ENCODE results near the gene PTPRN2. TPM values are rescaled to one million over a fixed set of nuclear protein-coding genes. Genes with fewer than 3 reads are reported as not detected.
"Not testable (repeated sequence)": the region's sequence is repeated elsewhere in the genome, so short reads cannot be mapped to it uniquely, and the experiment has no call there.

Gene PTPRN2
- polyA plus RNA-seq, 1 experiment = 0.02 TPM

GRCh38 chr7:158345731-158346130 is 241.9 kb downstream of the PTPRN2 start:
- Histone ChIP-seq H3K27ac (ENCODE audit: low read depth, low read length) (no peak overlapping the region), H3K27me3 (ENCODE audit: control insufficient read depth, insufficient read depth, low read length) (no peaks in the 10 kb centered on the region), H3K4me3 (ENCODE audit: low read depth, low read length) (no peak overlapping the region), H3K9me3 (ENCODE audit: control insufficient read depth, insufficient read depth, low read length) (peaks cover 73% of the 10 kb centered on the region)
- ChIA-PET POLR2A (no interaction called here), CTCF (no interaction called here)
- DNase-seq (ENCODE audit: low read depth, low spot score) = no peak
- no peak for TF ChIP-seq CTCF (IDR thresholded peaks at IDR 0.05; ENCODE audit: low read depth, low read length)

- Histone ChIP-seq H3K4me3 (ENCODE audit: low read depth, low read length) (no peak overlapping the region), H3K27ac (ENCODE audit: low read depth, low read length) (no peak overlapping the region), H3K27me3 (ENCODE audit: control insufficient read depth, insufficient read depth, low read length) (no peaks in the 10 kb centered on the region), H3K9me3 (ENCODE audit: control insufficient read depth, insufficient read depth, low read length) (peaks cover 64% of the 10 kb centered on the region)
- ChIA-PET POLR2A (no interaction called here), CTCF (no interaction called here)
- no peak for DNase-seq (ENCODE audit: low read depth, low spot score)
- no peak for TF ChIP-seq CTCF (IDR thresholded peaks at IDR 0.05; ENCODE audit: low read depth, low read length)
Observed at GRCh38 chr7:158344706-158345300, 242.8 kb downstream of the PTPRN2 start.

GRCh38 chr7:158343936-158344455 is 243.6 kb downstream of the PTPRN2 start:
- CTCF ChIA-PET = no interaction called here
- POLR2A ChIA-PET = no interaction called here

GRCh38 chr7:158343526-158343925 is 244.1 kb downstream of the PTPRN2 start:
- no peak for DNase-seq (ENCODE audit: low read depth, low spot score)
- Histone ChIP-seq H3K27me3 (ENCODE audit: control insufficient read depth, insufficient read depth, low read length) (no peaks in the 10 kb centered on the region), H3K27ac (ENCODE audit: low read depth, low read length) (no peak overlapping the region), H3K9me3 (ENCODE audit: control insufficient read depth, insufficient read depth, low read length) (peaks cover 58% of the 10 kb centered on the region), H3K4me3 (ENCODE audit: low read depth, low read length) (no peak overlapping the region)
- no peak for TF ChIP-seq CTCF (IDR thresholded peaks at IDR 0.05; ENCODE audit: low read depth, low read length)
- ChIA-PET POLR2A (no interaction called here), CTCF (no interaction called here)

More at GRCh38 chr7:158343936-158344455, 243.6 kb downstream of the PTPRN2 start:
- Histone ChIP-seq H3K4me3 (ENCODE audit: low read depth, low read length) (no peak overlapping the region), H3K27ac (ENCODE audit: low read depth, low read length) (no peak overlapping the region), H3K9me3 (ENCODE audit: control insufficient read depth, insufficient read depth, low read length) (peaks cover 61% of the 10 kb centered on the region), H3K27me3 (ENCODE audit: control insufficient read depth, insufficient read depth, low read length) (no peaks in the 10 kb centered on the region)
- no peak for TF ChIP-seq CTCF (IDR thresholded peaks at IDR 0.05; ENCODE audit: low read depth, low read length)
- no peak for DNase-seq (ENCODE audit: low read depth, low spot score)

- H3K27ac ChIP-seq (ENCODE audit: low read depth, low read length); H3K4me3 ChIP-seq (ENCODE audit: low read depth, low read length); CTCF ChIA-PET; H3K27me3 ChIP-seq (ENCODE audit: control insufficient read depth, insufficient read depth, low read length); DNase-seq (ENCODE audit: low read depth, low spot score); POLR2A ChIA-PET: not testable (repeated sequence)
- H3K9me3 ChIP-seq (ENCODE audit: control insufficient read depth, insufficient read depth, low read length) = peaks cover 60% of the 10 kb centered on the region
Observed at GRCh38 chr7:158341097-158341496, 246.5 kb downstream of the PTPRN2 start.

- CTCF ChIA-PET, POLR2A ChIA-PET: not testable (repeated sequence)
Observed at GRCh38 chr7:158336952-158337351, 250.7 kb downstream of the PTPRN2 start.

GRCh38 chr7:158332516-158332915 is 255.1 kb downstream of the PTPRN2 start:
- POLR2A ChIA-PET, CTCF ChIA-PET: not testable (repeated sequence)
- H3K9me3 ChIP-seq (ENCODE audit: control insufficient read depth, insufficient read depth, low read length) = peaks cover 53% of the 10 kb centered on the region

More at GRCh38 chr7:158336952-158337351, 250.7 kb downstream of the PTPRN2 start:
- not testable (repeated sequence) for H3K4me3 ChIP-seq (ENCODE audit: low read depth, low read length); DNase-seq (ENCODE audit: low read depth, low spot score); H3K27ac ChIP-seq (ENCODE audit: low read depth, low read length); H3K27me3 ChIP-seq (ENCODE audit: control insufficient read depth, insufficient read depth, low read length)
- peaks cover 35% of the 10 kb centered on the region for H3K9me3 ChIP-seq (ENCODE audit: control insufficient read depth, insufficient read depth, low read length)

GRCh38 chr7:158331826-158332450 is 255.7 kb downstream of the PTPRN2 start:
- DNase-seq (ENCODE audit: low read depth, low spot score); H3K27ac ChIP-seq (ENCODE audit: low read depth, low read length); H3K27me3 ChIP-seq (ENCODE audit: control insufficient read depth, insufficient read depth, low read length); H3K4me3 ChIP-seq (ENCODE audit: low read depth, low read length); CTCF ChIA-PET; POLR2A ChIA-PET: not testable (repeated sequence)
- H3K9me3 ChIP-seq (ENCODE audit: control insufficient read depth, insufficient read depth, low read length) = peaks cover 54% of the 10 kb centered on the region

More at GRCh38 chr7:158332516-158332915, 255.1 kb downstream of the PTPRN2 start:
- DNase-seq (ENCODE audit: low read depth, low spot score); H3K27me3 ChIP-seq (ENCODE audit: control insufficient read depth, insufficient read depth, low read length); H3K27ac ChIP-seq (ENCODE audit: low read depth, low read length); H3K4me3 ChIP-seq (ENCODE audit: low read depth, low read length): not testable (repeated sequence)
